ENCODE results near the gene ITIH1. TPM values are rescaled to one million over a fixed set of nuclear protein-coding genes. Genes with fewer than 3 reads are reported as not detected.

Gene ITIH1
- total RNA-seq, 1 experiment from 2014 or later, result not detected

DNA sequence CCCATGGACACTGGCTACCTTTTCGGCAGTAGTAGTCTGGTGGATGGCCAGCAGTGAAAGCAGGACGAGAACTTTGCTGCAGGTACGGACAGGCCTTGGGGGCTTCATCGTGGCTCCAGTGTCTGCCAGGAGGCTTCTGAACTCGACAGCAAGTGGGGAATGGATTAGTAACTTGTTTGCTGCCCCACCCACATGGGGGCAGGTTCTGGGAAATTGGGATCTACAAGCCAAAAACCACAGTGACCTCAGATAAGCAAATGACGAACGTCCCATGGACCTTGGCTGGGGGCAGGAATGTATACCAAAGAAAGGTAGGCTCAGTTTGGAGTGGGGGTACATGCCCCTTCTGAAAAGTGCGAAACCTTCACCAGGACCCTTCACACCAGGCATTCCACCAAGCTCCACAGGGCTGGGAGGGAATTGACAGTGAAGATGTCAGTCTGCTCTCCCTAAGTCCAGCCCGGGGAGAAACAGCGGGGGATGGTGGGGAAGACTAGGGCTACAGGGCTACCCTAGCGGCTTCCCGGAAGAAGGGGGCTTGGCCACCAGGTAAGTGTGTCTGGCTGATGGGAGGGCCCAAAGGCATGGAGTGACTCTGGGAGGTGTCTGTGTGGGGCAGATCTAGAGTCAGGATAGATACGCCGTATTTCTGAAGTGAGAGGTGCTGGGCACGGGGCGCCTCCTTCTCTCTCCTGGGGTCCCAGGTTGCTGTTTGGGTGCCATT is 53.3 kb downstream of the ITIH1 start, which contains the start of gene ITIH4:
TSS of gene ITIH4 (minus strand) at position 138 of the 724 bp plus-strand sequence. CDS start at position 108, 30 bp downstream.
- CTCF ChIA-PET, result no interaction called here
- no peak for DNase-seq
- BruUV-seq (replicated peaks), result no TSS peak
- no peaks in the 10 kb centered on the region for H3K36me3 ChIP-seq (ENCODE audit: low read depth)
- peak within 1 kb of the TSS; percentile 61 for H3K4me2 ChIP-seq
- peaks cover 4% of the 10 kb centered on the region; the same call in 1 of the 2 replicates for H4K20me1 ChIP-seq (ENCODE audit: insufficient read depth)
- H3K27ac ChIP-seq, result no peak within 1 kb of the TSS
- H3K9me2 ChIP-seq (ENCODE audit: insufficient read depth), result no peaks in the 10 kb centered on the region
- no peaks in the 10 kb centered on the region for H3K79me2 ChIP-seq (ENCODE audit: low read depth)
- no peak within 1 kb of the TSS for H3K4me3 ChIP-seq
- intact Hi-C loops (cut with micrococcal nuclease; ENCODE audit: unreplicated experiment), result no loop called here
- no peaks in the 10 kb centered on the region for H3K9me3 ChIP-seq (ENCODE audit: insufficient read depth, low read depth)
- H3K27me3 ChIP-seq (ENCODE audit: insufficient read depth, low read depth), result no peaks in the 10 kb centered on the region
- H3K4me1 ChIP-seq (replicated peaks; ENCODE audit: insufficient read depth), result peaks cover 11% of the 10 kb centered on the region
- H2AFZ ChIP-seq, result no peak within 1 kb of the TSS
- TF ChIP-seq, protein P1, sequence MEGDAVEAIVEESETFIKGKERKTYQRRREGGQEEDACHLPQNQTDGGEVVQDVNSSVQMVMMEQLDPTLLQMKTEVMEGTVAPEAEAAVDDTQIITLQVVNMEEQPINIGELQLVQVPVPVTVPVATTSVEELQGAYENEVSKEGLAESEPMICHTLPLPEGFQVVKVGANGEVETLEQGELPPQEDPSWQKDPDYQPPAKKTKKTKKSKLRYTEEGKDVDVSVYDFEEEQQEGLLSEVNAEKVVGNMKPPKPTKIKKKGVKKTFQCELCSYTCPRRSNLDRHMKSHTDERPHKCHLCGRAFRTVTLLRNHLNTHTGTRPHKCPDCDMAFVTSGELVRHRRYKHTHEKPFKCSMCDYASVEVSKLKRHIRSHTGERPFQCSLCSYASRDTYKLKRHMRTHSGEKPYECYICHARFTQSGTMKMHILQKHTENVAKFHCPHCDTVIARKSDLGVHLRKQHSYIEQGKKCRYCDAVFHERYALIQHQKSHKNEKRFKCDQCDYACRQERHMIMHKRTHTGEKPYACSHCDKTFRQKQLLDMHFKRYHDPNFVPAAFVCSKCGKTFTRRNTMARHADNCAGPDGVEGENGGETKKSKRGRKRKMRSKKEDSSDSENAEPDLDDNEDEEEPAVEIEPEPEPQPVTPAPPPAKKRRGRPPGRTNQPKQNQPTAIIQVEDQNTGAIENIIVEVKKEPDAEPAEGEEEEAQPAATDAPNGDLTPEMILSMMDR (conservative IDR thresholded peaks at IDR 0.05), result no peak
- peaks cover 3% of the 10 kb centered on the region; the same call in 1 of the 2 replicates for H3F3A ChIP-seq (ENCODE audit: insufficient read depth, low read depth)
- POLR2A ChIA-PET (ENCODE audit: unreplicated experiment), result no interaction called here

DNA sequence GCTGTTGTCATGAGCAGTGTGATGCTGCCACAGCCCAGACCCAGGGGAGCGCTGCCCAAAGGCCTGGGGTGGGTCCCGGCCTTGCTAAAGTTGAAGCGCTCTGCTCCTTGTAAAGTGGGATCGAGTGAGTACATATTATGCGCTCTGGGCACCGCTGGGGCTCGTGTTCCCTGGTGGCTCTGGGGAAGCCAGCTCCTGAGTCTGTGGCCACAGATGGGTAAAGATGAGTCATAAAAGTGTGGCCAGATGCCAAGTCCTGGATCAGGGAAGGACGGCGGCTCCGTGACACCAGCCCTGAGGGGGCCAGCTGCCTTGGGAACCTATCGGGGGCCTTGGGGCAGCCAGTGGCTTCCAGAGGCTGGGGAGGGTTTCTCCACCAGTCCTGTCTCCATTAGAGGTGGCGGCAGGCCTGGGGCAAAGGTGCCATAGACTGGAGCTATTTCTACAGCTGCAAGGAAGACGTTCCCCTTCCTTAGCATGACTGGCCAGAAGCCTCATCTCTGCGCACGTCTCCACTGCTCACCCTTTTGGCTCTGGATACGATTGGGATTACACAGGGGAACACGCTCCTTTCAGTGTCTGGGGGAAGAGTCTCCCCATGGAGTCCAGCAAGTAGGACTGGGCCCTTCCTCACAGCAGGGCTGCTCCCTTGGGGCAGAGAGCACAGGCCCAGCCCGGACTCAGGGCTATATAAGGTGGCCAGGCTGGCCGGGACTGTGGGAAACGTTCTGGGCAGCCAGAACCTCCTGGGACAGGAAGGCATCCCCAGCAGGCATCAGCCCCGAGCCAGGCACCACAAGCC is 54.3 kb downstream of the ITIH1 start:
- TF ChIP-seq, protein P1 (conservative IDR thresholded peaks at IDR 0.05), result no peak
- TF ChIP-seq EZH2 (IDR thresholded peaks at IDR 0.05; ENCODE audit: low read depth), result no peak
- intact Hi-C loops (cut with micrococcal nuclease; ENCODE audit: unreplicated experiment), result no loop called here
- Histone ChIP-seq H3K9me3 (ENCODE audit: insufficient read depth, low read depth) (no peaks in the 10 kb centered on the region), H3K4me2 (peak overlapping the region; percentile 61), H4K20me1 (ENCODE audit: insufficient read depth) (peaks cover 4% of the 10 kb centered on the region; the same call in 1 of the 2 replicates), H3K79me2 (ENCODE audit: low read depth) (no peaks in the 10 kb centered on the region), H3K4me3 (no peak overlapping the region), H2AFZ (no peak overlapping the region), H3K9me2 (ENCODE audit: insufficient read depth) (no peaks in the 10 kb centered on the region), H3K4me1 (replicated peaks; ENCODE audit: insufficient read depth) (peaks cover 11% of the 10 kb centered on the region), H3K27ac (no peak overlapping the region), H3F3A (ENCODE audit: insufficient read depth, low read depth) (peaks cover 3% of the 10 kb centered on the region; the same call in 1 of the 2 replicates), H3K36me3 (ENCODE audit: low read depth) (no peaks in the 10 kb centered on the region), H3K27me3 (ENCODE audit: insufficient read depth, low read depth) (no peaks in the 10 kb centered on the region)
- POLR2A ChIA-PET (ENCODE audit: unreplicated experiment), result interaction anchor here (0.5 kb wide), 1 partner anchor 361 kb away, joined by 6 read pairs; no protein-coding TSS in a partner anchor
- no TSS peak for BruUV-seq (replicated peaks)
- CTCF ChIA-PET, result interaction anchor here (0.5 kb wide), 1 partner anchor 1332 kb away, joined by 12 read pairs; no protein-coding TSS in a partner anchor
- DNase-seq, result peak; percentile 71 to 81

DNA sequence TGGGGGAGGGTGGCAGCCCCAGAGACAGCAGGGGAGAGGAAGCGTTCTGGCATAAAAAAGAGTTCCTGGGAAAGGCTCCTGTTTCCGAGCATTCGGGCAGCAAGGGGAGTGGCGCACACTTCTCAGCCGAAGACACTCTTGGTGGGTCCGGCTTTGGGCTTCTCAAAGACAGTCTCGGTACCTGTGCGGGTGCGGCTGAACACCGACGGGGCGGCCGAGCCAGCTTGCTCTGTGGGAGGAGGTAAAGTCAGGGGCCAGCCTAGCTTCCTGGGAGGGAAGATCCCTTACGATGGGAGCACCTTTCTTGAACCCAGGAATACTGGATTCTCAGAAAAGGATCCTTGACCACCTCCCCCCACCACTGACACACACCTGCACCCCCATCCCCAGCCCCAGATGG is 55.8 kb downstream of the ITIH1 start:
- Histone ChIP-seq H3K36me3 (ENCODE audit: low read depth) (no peaks in the 10 kb centered on the region), H4K20me1 (ENCODE audit: insufficient read depth) (peaks cover 4% of the 10 kb centered on the region; the same call in 1 of the 2 replicates), H3K4me3 (no peak overlapping the region), H3K9me2 (ENCODE audit: insufficient read depth) (no peaks in the 10 kb centered on the region), H3K27me3 (ENCODE audit: insufficient read depth, low read depth) (no peaks in the 10 kb centered on the region), H3F3A (ENCODE audit: insufficient read depth, low read depth) (peaks cover 3% of the 10 kb centered on the region; the same call in 1 of the 2 replicates), H3K4me2 (no peak overlapping the region), H3K4me1 (replicated peaks; ENCODE audit: insufficient read depth) (peaks cover 11% of the 10 kb centered on the region), H3K27ac (no peak overlapping the region), H3K9me3 (ENCODE audit: insufficient read depth, low read depth) (no peaks in the 10 kb centered on the region), H2AFZ (no peak overlapping the region), H3K79me2 (ENCODE audit: low read depth) (no peaks in the 10 kb centered on the region)
- TF ChIP-seq EZH2 (IDR thresholded peaks at IDR 0.05; ENCODE audit: low read depth), result no peak
- TF ChIP-seq, protein P1 (conservative IDR thresholded peaks at IDR 0.05), result no peak
- ChIA-PET CTCF (no interaction called here), POLR2A (ENCODE audit: unreplicated experiment) (no interaction called here)
- BruUV-seq (replicated peaks), result no TSS peak
- intact Hi-C loops (cut with micrococcal nuclease; ENCODE audit: unreplicated experiment), result no loop called here
- no peak for DNase-seq
